NCI-H1105 (cell line): ENCODE data around the gene KCNQ5.

Source experiments
- DNase-seq: peaks from one replicate; lab custom pipeline; 2025; lab: John Stamatoyannopoulos, UW

The KCNQ5 gene

GRCh38 chr6:72676995-72677394 lies 55.1 kb downstream of the KCNQ5 start:
- DNase-seq, result no peak

- no peak for DNase-seq
Observed at GRCh38 chr6:72677740-72678139, 55.9 kb downstream of the KCNQ5 start.

GRCh38 chr6:72683797-72684196 lies 61.9 kb downstream of the KCNQ5 start:
- no peak for DNase-seq

- DNase-seq, result no peak
Observed at GRCh38 chr6:72689107-72689954, 67.5 kb downstream of the KCNQ5 start.

GRCh38 chr6:72691249-72691648 lies 69.4 kb downstream of the KCNQ5 start:
- DNase-seq, result no peak

GRCh38 chr6:72696055-72696454 lies 74.2 kb downstream of the KCNQ5 start:
- DNase-seq, result no peak

- no peak for DNase-seq
Observed at GRCh38 chr6:72699159-72699558, 77.3 kb downstream of the KCNQ5 start.

GRCh38 chr6:72702421-72702820 lies 80.6 kb downstream of the KCNQ5 start:
- DNase-seq, result no peak

- no peak for DNase-seq
Observed at GRCh38 chr6:72703093-72703492, 81.2 kb downstream of the KCNQ5 start.

GRCh38 chr6:72704979-72705378 lies 83.1 kb downstream of the KCNQ5 start:
- DNase-seq, result no peak

- no peak for DNase-seq
Observed at GRCh38 chr6:72709431-72709830, 87.6 kb downstream of the KCNQ5 start.

GRCh38 chr6:72711731-72712130 lies 89.9 kb downstream of the KCNQ5 start:
- DNase-seq, result no peak

GRCh38 chr6:72712910-72713309 lies 91.0 kb downstream of the KCNQ5 start:
- no peak for DNase-seq

GRCh38 chr6:72715119-72715518 lies 93.3 kb downstream of the KCNQ5 start:
- no peak for DNase-seq

- DNase-seq, result no peak
Observed at GRCh38 chr6:72716916-72717315, 95.1 kb downstream of the KCNQ5 start.

GRCh38 chr6:72720464-72720863 lies 98.6 kb downstream of the KCNQ5 start:
- no peak for DNase-seq

GRCh38 chr6:72721346-72721745 lies 99.5 kb downstream of the KCNQ5 start:
- no peak for DNase-seq

GRCh38 chr6:72724545-72724944 lies 102.7 kb downstream of the KCNQ5 start:
- DNase-seq, result no peak

- no peak for DNase-seq
Observed at GRCh38 chr6:72728706-72729343, 107.0 kb downstream of the KCNQ5 start.

GRCh38 chr6:72733045-72733444 lies 111.2 kb downstream of the KCNQ5 start:
- no peak for DNase-seq

- no peak for DNase-seq
Observed at GRCh38 chr6:72738091-72738490, 116.2 kb downstream of the KCNQ5 start.

GRCh38 chr6:72739368-72739779 lies 117.5 kb downstream of the KCNQ5 start:
- DNase-seq, result no peak

- no peak for DNase-seq
Observed at GRCh38 chr6:72740135-72740534, 118.3 kb downstream of the KCNQ5 start.

- DNase-seq, result no peak
Observed at GRCh38 chr6:72741083-72741482, 119.2 kb downstream of the KCNQ5 start.
